MM.1S (cell line): ENCODE measurements around the gene SCGN.

Source experiments
- EZH2 ChIP-seq: fragments of 300-600 bp; sonication (generic); optimal IDR thresholded peaks from 2 replicates; pipeline ENCODE3; 2017; ENCODE audit warnings: low read depth, mild to moderate bottlenecking, antibody characterized with exemption, low read length, mixed read lengths
- TF ChIP-seq, protein P1 (sequence below): fragments of 300-600 bp; sonication (generic); IDR thresholded peaks from 2 replicates; pipeline ENCODE4 v1.5.1; 2016; ENCODE audit warnings: antibody characterized with exemption, low read length, mixed read lengths

- TF ChIP-seq, protein P1, sequence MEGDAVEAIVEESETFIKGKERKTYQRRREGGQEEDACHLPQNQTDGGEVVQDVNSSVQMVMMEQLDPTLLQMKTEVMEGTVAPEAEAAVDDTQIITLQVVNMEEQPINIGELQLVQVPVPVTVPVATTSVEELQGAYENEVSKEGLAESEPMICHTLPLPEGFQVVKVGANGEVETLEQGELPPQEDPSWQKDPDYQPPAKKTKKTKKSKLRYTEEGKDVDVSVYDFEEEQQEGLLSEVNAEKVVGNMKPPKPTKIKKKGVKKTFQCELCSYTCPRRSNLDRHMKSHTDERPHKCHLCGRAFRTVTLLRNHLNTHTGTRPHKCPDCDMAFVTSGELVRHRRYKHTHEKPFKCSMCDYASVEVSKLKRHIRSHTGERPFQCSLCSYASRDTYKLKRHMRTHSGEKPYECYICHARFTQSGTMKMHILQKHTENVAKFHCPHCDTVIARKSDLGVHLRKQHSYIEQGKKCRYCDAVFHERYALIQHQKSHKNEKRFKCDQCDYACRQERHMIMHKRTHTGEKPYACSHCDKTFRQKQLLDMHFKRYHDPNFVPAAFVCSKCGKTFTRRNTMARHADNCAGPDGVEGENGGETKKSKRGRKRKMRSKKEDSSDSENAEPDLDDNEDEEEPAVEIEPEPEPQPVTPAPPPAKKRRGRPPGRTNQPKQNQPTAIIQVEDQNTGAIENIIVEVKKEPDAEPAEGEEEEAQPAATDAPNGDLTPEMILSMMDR: no peak
- no peak for TF ChIP-seq EZH2
Observed at GRCh38 chr6:25660512-25660911, 8.5 kb downstream of the SCGN start.
